HG03039 (cell line): ENCODE results near the gene NTSR2.

Source experiments
- ATAC-seq: cut with Tn5 transposase; IDR thresholded peaks from one replicate; pipeline ENCODE4 v1.9.1; 2021; ENCODE audit warnings: mild to moderate bottlenecking, moderate library complexity; ENCODE audit not compliant: unreplicated experiment

Gene NTSR2

DNA sequence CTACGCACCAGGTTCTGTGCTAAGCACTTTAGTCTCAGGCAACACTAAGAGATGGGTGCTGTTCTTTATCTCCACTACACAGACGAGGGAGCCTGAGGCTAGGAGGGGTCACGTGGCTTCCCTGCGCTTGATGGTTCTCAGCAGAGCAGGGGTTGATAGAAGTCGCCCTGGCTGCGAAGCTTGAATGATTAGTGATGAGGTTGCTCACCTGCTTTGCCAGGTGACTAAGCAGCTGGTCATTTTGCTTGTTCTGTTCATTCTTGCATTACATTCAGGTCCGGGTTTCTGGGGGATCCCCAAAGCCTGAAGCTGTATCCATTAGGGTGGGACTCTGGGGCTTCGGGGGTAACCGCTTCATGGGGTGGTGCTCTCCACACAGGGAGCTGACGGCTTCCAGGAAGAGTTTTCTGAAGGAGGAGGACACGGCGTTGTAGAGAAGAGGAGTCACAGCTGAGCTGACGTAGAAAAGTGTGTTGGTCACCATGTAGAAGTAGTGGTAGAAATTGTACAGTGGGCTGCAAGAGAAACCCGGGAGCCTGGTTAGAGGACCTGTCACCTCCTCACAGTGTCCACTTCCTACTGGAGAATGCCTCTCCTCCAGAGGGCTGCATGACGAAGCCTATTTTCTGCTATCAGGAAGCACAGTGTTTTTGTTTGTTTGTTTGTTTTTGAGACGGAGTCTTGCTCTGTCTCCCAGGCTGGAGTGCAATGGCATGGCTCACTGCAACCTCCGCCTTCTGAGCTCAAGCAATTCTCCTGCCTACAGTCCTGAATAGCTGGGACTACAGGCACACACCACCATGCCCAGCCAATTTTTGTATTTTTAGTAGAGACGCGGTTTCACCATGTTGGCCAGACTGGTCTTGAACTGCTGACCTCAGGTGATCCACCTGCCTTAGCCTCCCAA lies 11.5 kb downstream of the NTSR2 start:
- no peak for ATAC-seq

DNA sequence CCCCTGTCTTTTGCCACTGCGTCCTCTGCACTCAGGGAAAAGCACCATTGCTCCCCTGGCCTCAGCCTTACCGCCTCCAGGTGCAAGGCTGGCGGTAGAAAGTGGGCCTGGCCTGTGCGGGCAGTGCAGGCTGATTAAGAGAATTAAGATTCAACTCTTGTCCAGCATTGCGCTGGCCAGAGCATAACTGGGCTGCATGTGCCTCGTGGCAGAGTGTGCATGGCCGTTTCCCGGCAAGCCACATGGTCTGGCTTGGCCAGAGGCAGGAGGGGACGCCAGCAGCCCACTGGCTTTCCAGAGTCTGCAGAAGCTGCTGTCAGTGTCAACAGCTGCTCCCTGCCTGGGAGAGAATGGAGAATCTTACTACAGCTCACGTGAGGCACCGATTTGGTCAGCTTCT lies 12.3 kb downstream of the NTSR2 start:
- ATAC-seq = no peak

DNA sequence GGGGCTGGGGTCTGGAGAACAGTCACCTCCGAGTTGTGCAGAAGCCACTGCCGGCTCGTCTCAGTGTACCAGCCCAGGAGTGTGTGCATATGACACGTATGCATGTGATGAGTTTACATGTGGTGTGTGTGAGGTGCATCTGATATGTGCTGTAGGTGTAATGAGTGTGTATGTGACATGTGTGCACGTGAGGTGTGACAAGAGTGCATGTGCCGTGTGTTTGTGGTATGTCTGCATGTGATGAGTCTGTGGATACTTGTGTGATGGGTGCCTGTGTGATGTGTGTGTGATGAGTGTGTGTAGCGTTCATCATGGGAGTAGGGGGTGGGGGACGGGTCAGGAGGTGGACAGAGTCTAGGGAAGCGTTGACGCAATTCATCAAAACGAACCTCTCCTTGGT lies 12.8 kb downstream of the NTSR2 start:
- no peak for ATAC-seq

- no peak for ATAC-seq
Observed at GRCh38 chr2:11656671-11657101, 13.3 kb downstream of the NTSR2 start.

GRCh38 chr2:11656252-11656651 lies 13.7 kb downstream of the NTSR2 start:
- no peak for ATAC-seq

DNA sequence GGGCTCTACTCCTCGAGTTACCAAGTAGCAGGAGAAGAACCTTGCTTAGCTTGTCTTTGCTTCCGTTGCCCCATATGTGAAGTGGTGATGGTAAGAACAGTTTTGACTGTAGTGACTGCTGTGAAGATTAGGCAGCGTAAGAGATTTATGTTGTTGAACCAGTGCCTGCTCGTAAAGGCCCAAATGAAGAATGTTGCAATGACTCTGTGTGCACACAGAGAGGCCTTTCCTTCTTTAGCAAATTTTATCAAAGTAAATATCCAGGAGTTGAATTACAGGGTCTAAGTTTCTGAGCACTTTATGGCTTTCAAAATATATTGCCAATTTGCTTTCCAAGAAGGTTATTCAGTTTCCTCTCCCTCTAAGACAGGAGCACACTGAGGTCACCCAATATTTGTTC lies 14.5 kb downstream of the NTSR2 start:
- ATAC-seq = no peak

DNA sequence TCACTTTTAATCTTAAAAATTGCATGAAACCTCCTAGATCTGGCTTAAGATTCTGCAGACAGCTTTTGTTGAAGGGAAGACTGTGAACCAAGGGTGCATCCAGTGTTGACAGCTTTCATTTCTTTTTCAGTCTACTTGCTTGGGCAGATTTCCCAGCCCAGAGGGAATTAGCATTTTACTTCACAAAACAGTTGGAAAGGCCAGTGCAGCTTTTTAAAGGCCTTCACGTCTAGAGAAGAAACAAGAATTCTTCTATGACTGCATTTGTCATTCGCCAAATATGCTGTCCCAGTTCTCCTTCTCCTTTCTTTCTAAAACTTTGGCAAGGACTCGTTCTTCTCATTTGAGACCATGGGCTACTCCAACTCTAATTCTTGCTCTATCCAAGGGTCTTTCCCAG lies 17.4 kb downstream of the NTSR2 start:
- ATAC-seq = no peak

GRCh38 chr2:11651856-11652548 lies 18.0 kb downstream of the NTSR2 start:
- ATAC-seq = no peak

DNA sequence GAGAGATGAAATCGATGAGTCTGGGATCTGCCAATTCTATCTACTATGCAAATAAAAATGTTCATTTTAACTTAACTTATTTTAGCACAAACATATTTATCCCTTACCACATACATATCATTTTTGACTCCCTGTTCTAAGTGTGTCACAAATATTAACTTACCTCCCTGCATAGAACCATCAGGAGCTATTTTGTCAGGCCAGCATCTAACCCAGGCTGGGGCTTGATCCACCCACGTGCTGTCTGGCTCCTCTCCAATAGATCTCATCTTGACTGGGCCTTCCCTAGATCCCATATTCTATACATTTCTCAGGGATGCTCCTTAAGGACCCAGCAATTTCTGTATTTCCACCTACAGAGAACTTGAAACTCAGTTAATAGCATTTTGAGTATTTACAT lies 20.9 kb downstream of the NTSR2 start:
- no peak for ATAC-seq

DNA sequence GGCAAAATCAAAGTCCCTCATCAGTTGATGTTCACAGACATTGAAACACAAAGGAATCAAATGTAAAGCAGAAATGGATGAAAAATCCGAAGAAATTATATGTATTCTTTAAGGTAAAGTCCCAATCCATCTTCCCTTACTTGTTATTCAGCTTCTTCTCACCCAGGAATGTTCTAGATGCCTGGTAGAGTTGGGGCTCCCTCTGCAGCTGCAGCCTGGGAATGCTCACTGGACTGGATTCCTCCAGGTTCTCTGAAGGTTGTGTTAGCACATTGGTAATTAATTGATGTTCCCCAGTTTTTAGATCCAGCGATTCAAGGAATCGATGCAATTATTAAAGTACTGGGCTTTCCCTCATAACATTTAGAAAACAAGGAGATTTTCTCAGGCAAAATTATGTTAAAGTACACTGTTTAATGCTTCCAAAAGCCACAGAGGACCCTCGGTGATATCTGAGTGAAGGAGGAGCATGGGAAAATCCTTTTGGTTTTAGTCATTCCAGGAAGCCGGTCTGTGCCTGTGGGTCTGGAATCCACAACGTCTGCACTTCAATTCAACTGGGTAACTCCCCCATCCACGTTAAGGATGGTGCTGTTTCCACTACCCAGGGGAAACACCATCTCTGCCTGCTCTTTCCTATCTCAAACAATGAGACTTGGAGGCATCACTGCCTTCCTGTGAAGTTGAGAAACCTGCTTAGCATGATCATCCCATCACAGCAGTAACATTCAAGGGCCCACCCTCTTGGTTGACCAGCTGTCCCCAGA lies 22.0 kb downstream of the NTSR2 start:
- ATAC-seq = no peak

- no peak for ATAC-seq
Observed at GRCh38 chr2:11646530-11646929, 23.5 kb downstream of the NTSR2 start.

GRCh38 chr2:11644293-11644692 lies 25.7 kb downstream of the NTSR2 start:
- ATAC-seq = no peak

GRCh38 chr2:11642972-11643371 lies 27.0 kb downstream of the NTSR2 start:
- no peak for ATAC-seq

DNA sequence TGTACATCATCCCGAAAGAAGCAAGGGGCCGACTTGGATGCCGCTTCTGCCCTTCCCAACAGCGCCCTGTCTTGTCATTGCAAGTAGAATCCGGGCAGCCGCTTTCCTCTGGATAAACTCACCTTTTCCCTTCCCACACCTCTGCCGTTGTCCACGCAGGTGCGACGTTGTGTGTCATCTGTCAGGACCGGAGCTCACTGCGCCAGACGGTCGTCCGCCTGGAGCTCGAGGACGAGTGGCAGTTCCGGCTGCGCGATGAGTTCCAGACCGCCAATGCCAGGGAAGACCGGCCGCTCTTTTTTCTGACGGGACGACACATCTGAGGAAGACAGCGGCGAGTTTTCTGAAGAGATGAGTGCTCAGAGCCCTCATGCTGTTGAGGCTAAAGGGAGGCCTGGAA lies 29.9 kb downstream of the NTSR2 start:
- ATAC-seq = no peak

GRCh38 chr2:11639503-11639902 lies 30.5 kb downstream of the NTSR2 start:
- no peak for ATAC-seq

GRCh38 chr2:11637546-11637945 lies 32.4 kb downstream of the NTSR2 start:
- ATAC-seq = no peak

GRCh38 chr2:11636593-11637295 lies 33.3 kb downstream of the NTSR2 start:
- no peak for ATAC-seq

DNA sequence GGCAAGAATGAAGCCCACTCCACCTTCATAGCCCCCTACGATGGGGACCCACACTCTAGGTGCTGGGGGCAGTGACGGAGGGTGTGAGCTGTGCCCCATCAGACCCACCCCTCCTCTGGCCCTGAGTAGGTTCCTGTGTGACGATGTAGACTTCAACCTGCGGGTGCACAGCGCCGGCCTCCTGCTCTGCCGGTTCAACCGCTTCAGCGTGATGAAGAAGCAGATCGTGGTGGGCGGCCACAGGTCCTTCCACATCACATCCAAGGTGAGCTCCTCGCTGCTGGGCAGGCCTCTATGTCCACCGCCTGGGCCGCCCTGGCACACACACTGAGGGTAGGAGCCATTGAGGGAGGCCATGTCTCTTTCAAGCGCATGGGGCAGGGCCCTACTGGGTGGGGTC lies 34.9 kb downstream of the NTSR2 start:
- no peak for ATAC-seq

GRCh38 chr2:11634584-11634983 lies 35.4 kb downstream of the NTSR2 start:
- no peak for ATAC-seq

DNA sequence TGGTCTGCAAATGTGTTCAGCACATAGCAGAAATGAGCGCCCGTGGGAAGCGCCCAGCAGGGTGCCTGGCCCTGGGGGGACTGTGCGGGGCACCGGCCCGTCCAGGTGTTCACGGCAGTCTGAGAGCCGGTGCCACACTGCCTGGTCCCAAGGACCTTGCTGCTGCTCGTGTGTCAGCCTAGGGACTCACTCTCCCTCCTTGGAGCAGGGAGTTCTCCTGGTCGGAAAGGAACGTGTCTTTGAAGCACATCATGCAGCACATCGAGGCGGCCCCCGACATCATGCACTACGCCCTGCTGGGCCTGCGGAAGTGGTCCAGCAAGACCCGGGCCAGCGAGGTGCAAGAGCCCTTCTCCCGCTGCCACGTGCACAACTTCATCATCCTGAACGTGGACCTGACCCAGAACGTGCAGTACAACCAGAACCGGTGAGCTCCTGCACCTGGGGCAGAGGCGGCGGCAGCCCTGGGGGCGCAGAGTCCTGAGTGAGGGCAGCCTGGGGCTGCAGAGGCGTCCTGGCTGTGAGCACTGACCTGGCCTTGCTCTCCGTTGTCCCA lies 36.0 kb downstream of the NTSR2 start:
- no peak for ATAC-seq

- ATAC-seq = no peak
Observed at GRCh38 chr2:11631462-11631861, 38.5 kb downstream of the NTSR2 start.
